ENCODE measurements around the gene TRPM7.
"Not testable (repeated sequence)": the region's sequence is repeated elsewhere in the genome, so short reads cannot be mapped to it uniquely, and the experiment has no call there.

Gene TRPM7

GRCh38 chr15:50594311-50594710 lies 92.3 kb downstream of the TRPM7 start:
- DNase-seq, result no peak
- intact Hi-C loops (cut with DNase I), result no loop called here

GRCh38 chr15:50593761-50594160 lies 92.8 kb downstream of the TRPM7 start:
- intact Hi-C loops (cut with DNase I), result no loop called here
- DNase-seq, result no peak

GRCh38 chr15:50590288-50590687 lies 96.3 kb downstream of the TRPM7 start:
- no peak for DNase-seq
- intact Hi-C loops (cut with DNase I), result no loop called here

- no peak for DNase-seq
- intact Hi-C loops (cut with DNase I), result no loop called here
Observed at GRCh38 chr15:50577492-50577891, 109.1 kb downstream of the TRPM7 start.

- intact Hi-C loops (cut with DNase I), result no loop called here
Observed at GRCh38 chr15:50576166-50576565, 110.4 kb downstream of the TRPM7 start.

GRCh38 chr15:50573842-50574241 lies 112.8 kb downstream of the TRPM7 start:
- DNase-seq; intact Hi-C loops (cut with DNase I): not testable (repeated sequence)

More at GRCh38 chr15:50576166-50576565, 110.4 kb downstream of the TRPM7 start:
- DNase-seq, result no peak

- no peak for DNase-seq
- intact Hi-C loops (cut with DNase I), result no loop called here
Observed at GRCh38 chr15:50563756-50564155, 122.8 kb downstream of the TRPM7 start.

- DNase-seq, result no peak
- intact Hi-C loops (cut with DNase I), result no loop called here
Observed at GRCh38 chr15:50562735-50563640, 123.6 kb downstream of the TRPM7 start.

GRCh38 chr15:50558012-50558411 lies 128.6 kb downstream of the TRPM7 start:
- DNase-seq, result no peak
- intact Hi-C loops (cut with DNase I), result no loop called here

GRCh38 chr15:50556642-50557371 lies 129.8 kb downstream of the TRPM7 start:
- intact Hi-C loops (cut with DNase I), result no loop called here
- no peak for DNase-seq

- intact Hi-C loops (cut with DNase I), result no loop called here
Observed at GRCh38 chr15:50552238-50552637, 134.4 kb downstream of the TRPM7 start.

GRCh38 chr15:50549326-50549725 lies 137.3 kb downstream of the TRPM7 start:
- intact Hi-C loops (cut with DNase I), result no loop called here
- DNase-seq, result no peak

More at GRCh38 chr15:50552238-50552637, 134.4 kb downstream of the TRPM7 start:
- DNase-seq, result no peak

- no peak for DNase-seq
- intact Hi-C loops (cut with DNase I), result no loop called here
Observed at GRCh38 chr15:50546566-50546965, 140.0 kb downstream of the TRPM7 start, which contains the start of gene USP50. USP50 (minus strand) TSS chr15:50546666; CDS start chr15:50546525, 141 bp downstream.

GRCh38 chr15:50544368-50544767 lies 142.2 kb downstream of the TRPM7 start:
- DNase-seq, result no peak
- intact Hi-C loops (cut with DNase I), result no loop called here

GRCh38 chr15:50543556-50543955 lies 143.0 kb downstream of the TRPM7 start:
- intact Hi-C loops (cut with DNase I), result no loop called here
- DNase-seq, result no peak

GRCh38 chr15:50542887-50543210 lies 143.7 kb downstream of the TRPM7 start:
- intact Hi-C loops (cut with DNase I), result no loop called here
- DNase-seq, result no peak

- no peak for DNase-seq
- intact Hi-C loops (cut with DNase I), result no loop called here
Observed at GRCh38 chr15:50531766-50532165, 154.8 kb downstream of the TRPM7 start.

GRCh38 chr15:50531163-50531562 lies 155.4 kb downstream of the TRPM7 start:
- intact Hi-C loops (cut with DNase I), result no loop called here
- DNase-seq, result no peak

GRCh38 chr15:50523851-50524251 lies 162.7 kb downstream of the TRPM7 start:
- no peak for DNase-seq
- intact Hi-C loops (cut with DNase I), result no loop called here

- intact Hi-C loops (cut with DNase I), result no loop called here
- DNase-seq, result no peak
Observed at GRCh38 chr15:50519740-50520425, 166.7 kb downstream of the TRPM7 start.

Data from head of caudate nucleus (tissue), 42 donors.